ENCODE results near the gene CEP164. TPM values are rescaled to one million over a fixed set of nuclear protein-coding genes. Genes with fewer than 3 reads are reported as not detected.

Gene CEP164
- total and polyA plus RNA-seq, 7 donors, result 2.0 to 12.4 (median 5.7) TPM

GRCh38 chr11:117289795-117290194, 37.9 kb upstream of the CEP164 start:
- no peak overlapping the region for H3K27ac ChIP-seq
- intact Hi-C loops (cut with DNase I), result no loop called here
- no peaks in the 10 kb centered on the region for H3K27me3 ChIP-seq (ENCODE audit: insufficient read depth in 3 of 3, low read length in 2 of 3)
- H3K4me1 ChIP-seq, result no peaks in the 10 kb centered on the region
- no peak for ATAC-seq
- no peaks in the 10 kb centered on the region for H3K9me3 ChIP-seq
- WGBS, 3 donors, result 91 to 100% (median 92%) methylated on average over 1 of the region's 1 CpG
- peaks cover 8 to 89% of the 10 kb centered on the region in 2 donors for H3K36me3 ChIP-seq (ENCODE audit: insufficient read depth in 1 of 2, low read depth in 1 of 2)
- no peak for TF ChIP-seq CTCF (IDR thresholded peaks at IDR 0.05)
- H3K4me3 ChIP-seq, result no peak overlapping the region
- DNase-seq, result no peak

GRCh38 chr11:117290809-117291396, 36.8 kb upstream of the CEP164 start, which contains the start of gene BACE1-AS:
BACE1-AS (plus strand) TSS chr11:117291346.
- H3K4me3 ChIP-seq, result no peak within 1 kb of the TSS
- no peak for ATAC-seq
- peaks cover 2 to 89% of the 10 kb centered on the region in 2 donors for H3K36me3 ChIP-seq (ENCODE audit: insufficient read depth in 1 of 2, low read depth in 1 of 2)
- no peak for DNase-seq
- no peaks in the 10 kb centered on the region for H3K27me3 ChIP-seq (ENCODE audit: insufficient read depth in 3 of 3, low read length in 2 of 3)
- no peaks in the 10 kb centered on the region for H3K9me3 ChIP-seq
- 86 to 92% (median 86%) methylated on average over 8 of the region's 8 CpGs for WGBS, 3 donors
- intact Hi-C loops (cut with DNase I), result no loop called here
- no peaks in the 10 kb centered on the region for H3K4me1 ChIP-seq
- TF ChIP-seq CTCF (IDR thresholded peaks at IDR 0.05), result no peak
- H3K27ac ChIP-seq, result no peak within 1 kb of the TSS

GRCh38 chr11:117292616-117293015, 35.0 kb upstream of the CEP164 start:
- Histone ChIP-seq H3K4me3 (no peak overlapping the region), H3K27ac (no peak overlapping the region), H3K9me3 (no peaks in the 10 kb centered on the region), H3K36me3 (ENCODE audit: insufficient read depth in 1 of 2, low read depth in 1 of 2) (peaks cover 2 to 72% of the 10 kb centered on the region in 2 donors), H3K4me1 (no peaks in the 10 kb centered on the region), H3K27me3 (ENCODE audit: insufficient read depth in 3 of 3, low read length in 2 of 3) (no peaks in the 10 kb centered on the region)
- DNase-seq (no peak), ATAC-seq (no peak)
- TF ChIP-seq CTCF (IDR thresholded peaks at IDR 0.05), result no peak
- intact Hi-C loops (cut with DNase I), result no loop called here
- WGBS, 3 donors, result 87 to 97% (median 91%) methylated on average over 2 of the region's 2 CpGs

- Histone ChIP-seq H3K4me1 (no peaks in the 10 kb centered on the region), H3K4me3 (no peak overlapping the region), H3K36me3 (ENCODE audit: insufficient read depth in 1 of 2, low read depth in 1 of 2) (peaks cover 0 to 42% of the 10 kb centered on the region in 2 donors), H3K27me3 (ENCODE audit: insufficient read depth in 3 of 3, low read length in 2 of 3) (no peaks in the 10 kb centered on the region), H3K9me3 (no peaks in the 10 kb centered on the region), H3K27ac (no peak overlapping the region)
- WGBS, 3 donors, result 75 to 87% (median 83%) methylated on average over 9 of the region's 9 CpGs
- intact Hi-C loops (cut with DNase I), result no loop called here
- ATAC-seq, result no peak
- no peak for DNase-seq
- no peak for TF ChIP-seq CTCF (IDR thresholded peaks at IDR 0.05)
Measured at GRCh38 chr11:117295438-117296137, 32.1 kb upstream of the CEP164 start.
